ENCODE results near the gene LHFPL5. TPM values are rescaled to one million over a fixed set of nuclear protein-coding genes. Genes with fewer than 3 reads are reported as not detected.

Gene LHFPL5
- total and polyA plus RNA-seq, 4 donors = not detected

GRCh38 chr6:35829306-35829705, 24.2 kb downstream of the LHFPL5 start:
- H3K27me3 ChIP-seq (ENCODE audit: control insufficient read depth in 1 of 2, insufficient read depth in 2 of 2, low read length in 1 of 2) = no peaks in the 10 kb centered on the region
- no peaks in the 10 kb centered on the region for H3K4me1 ChIP-seq (ENCODE audit: control insufficient read depth in 1 of 2, insufficient read depth in 2 of 2, low read length in 2 of 2)
- DNase-seq (no peak), ATAC-seq (ENCODE audit: low FRiP score) (no peak)
- H3K36me3 ChIP-seq (ENCODE audit: control insufficient read depth in 1 of 2, insufficient read depth in 2 of 2, low read length in 1 of 2) = peaks cover 0 to 2% of the 10 kb centered on the region in 2 donors
- no peak overlapping the region for H3K4me3 ChIP-seq (ENCODE audit: low read length in 2 of 2)
- intact Hi-C loops (cut with DNase I) = no loop called here
- WGBS, 2 donors = 93 to 95% methylated on average over 5 of the region's 5 CpGs
- no peak overlapping the region for H3K27ac ChIP-seq (ENCODE audit: low read depth in 1 of 2, low read length in 2 of 2)
- peaks cover 1% of the 10 kb centered on the region for H3K9me3 ChIP-seq (ENCODE audit: control insufficient read depth, low read length)

- 94% methylated on average over 5 of the region's 5 CpGs for WGBS, 2 donors
- Histone ChIP-seq H3K27me3 (ENCODE audit: control insufficient read depth in 1 of 2, insufficient read depth in 2 of 2, low read length in 1 of 2) (no peaks in the 10 kb centered on the region), H3K4me1 (ENCODE audit: control insufficient read depth in 1 of 2, insufficient read depth in 2 of 2, low read length in 2 of 2) (no peaks in the 10 kb centered on the region), H3K9me3 (ENCODE audit: control insufficient read depth, low read length) (no peaks in the 10 kb centered on the region), H3K36me3 (ENCODE audit: control insufficient read depth in 1 of 2, insufficient read depth in 2 of 2, low read length in 1 of 2) (peaks cover 0 to 2% of the 10 kb centered on the region in 2 donors), H3K27ac (ENCODE audit: low read depth in 1 of 2, low read length in 2 of 2) (no peak overlapping the region), H3K4me3 (ENCODE audit: low read length in 2 of 2) (no peak overlapping the region)
- ATAC-seq (ENCODE audit: low FRiP score) (no peak), DNase-seq (no peak)
- intact Hi-C loops (cut with DNase I) = no loop called here
Observed at GRCh38 chr6:35831257-35832007, 26.3 kb downstream of the LHFPL5 start.

GRCh38 chr6:35833536-35833935, 28.4 kb downstream of the LHFPL5 start:
- Histone ChIP-seq H3K9me3 (ENCODE audit: control insufficient read depth, low read length) (no peaks in the 10 kb centered on the region), H3K36me3 (ENCODE audit: control insufficient read depth in 1 of 2, insufficient read depth in 2 of 2, low read length in 1 of 2) (peaks cover 0 to 3% of the 10 kb centered on the region in 2 donors), H3K27me3 (ENCODE audit: control insufficient read depth in 1 of 2, insufficient read depth in 2 of 2, low read length in 1 of 2) (no peaks in the 10 kb centered on the region), H3K4me3 (ENCODE audit: low read length in 2 of 2) (no peak overlapping the region), H3K27ac (ENCODE audit: low read depth in 1 of 2, low read length in 2 of 2) (no peak overlapping the region), H3K4me1 (ENCODE audit: control insufficient read depth in 1 of 2, insufficient read depth in 2 of 2, low read length in 2 of 2) (no peaks in the 10 kb centered on the region)
- ATAC-seq (ENCODE audit: low FRiP score) (no peak), DNase-seq (no peak)
- 91 to 92% methylated on average over 7 of the region's 7 CpGs for WGBS, 2 donors
- intact Hi-C loops (cut with DNase I) = no loop called here

GRCh38 chr6:35839019-35839418, 33.9 kb downstream of the LHFPL5 start:
- no peaks in the 10 kb centered on the region for H3K9me3 ChIP-seq (ENCODE audit: control insufficient read depth, low read length)
- no peaks in the 10 kb centered on the region for H3K4me1 ChIP-seq (ENCODE audit: control insufficient read depth in 1 of 2, insufficient read depth in 2 of 2, low read length in 2 of 2)
- H3K27me3 ChIP-seq (ENCODE audit: control insufficient read depth in 1 of 2, insufficient read depth in 2 of 2, low read length in 1 of 2) = no peaks in the 10 kb centered on the region
- H3K36me3 ChIP-seq (ENCODE audit: control insufficient read depth in 1 of 2, insufficient read depth in 2 of 2, low read length in 1 of 2) = peaks cover 0 to 3% of the 10 kb centered on the region in 2 donors
- H3K27ac ChIP-seq (ENCODE audit: low read depth in 1 of 2, low read length in 2 of 2) = no peak overlapping the region
- intact Hi-C loops (cut with DNase I) = no loop called here
- ATAC-seq (ENCODE audit: low FRiP score) = no peak
- no peak overlapping the region for H3K4me3 ChIP-seq (ENCODE audit: low read length in 2 of 2)
- WGBS, 2 donors = 58 to 98% methylated on average over 1 of the region's 1 CpG
- no peak for DNase-seq

- no peaks in the 10 kb centered on the region for H3K27me3 ChIP-seq (ENCODE audit: control insufficient read depth in 1 of 2, insufficient read depth in 2 of 2, low read length in 1 of 2)
- DNase-seq = no peak
- WGBS, 2 donors = 93 to 96% methylated on average over 3 of the region's 3 CpGs
- H3K4me3 ChIP-seq (ENCODE audit: low read length in 2 of 2) = no peak overlapping the region
- peaks cover 0 to 3% of the 10 kb centered on the region in 2 donors for H3K36me3 ChIP-seq (ENCODE audit: control insufficient read depth in 1 of 2, insufficient read depth in 2 of 2, low read length in 1 of 2)
- no peaks in the 10 kb centered on the region for H3K9me3 ChIP-seq (ENCODE audit: control insufficient read depth, low read length)
- ATAC-seq (ENCODE audit: low FRiP score) = no peak
- H3K27ac ChIP-seq (ENCODE audit: low read depth in 1 of 2, low read length in 2 of 2) = no peak overlapping the region
- no peaks in the 10 kb centered on the region for H3K4me1 ChIP-seq (ENCODE audit: control insufficient read depth in 1 of 2, insufficient read depth in 2 of 2, low read length in 2 of 2)
- intact Hi-C loops (cut with DNase I) = no loop called here
Observed at GRCh38 chr6:35842381-35842780, 37.2 kb downstream of the LHFPL5 start.

GRCh38 chr6:35844290-35844689, 39.1 kb downstream of the LHFPL5 start:
- DNase-seq (no peak), ATAC-seq (ENCODE audit: low FRiP score) (no peak)
- H3K9me3 ChIP-seq (ENCODE audit: control insufficient read depth, low read length) = no peaks in the 10 kb centered on the region
- 95 to 97% methylated on average over 3 of the region's 3 CpGs for WGBS, 2 donors
- H3K36me3 ChIP-seq (ENCODE audit: control insufficient read depth in 1 of 2, insufficient read depth in 2 of 2, low read length in 1 of 2) = peaks cover 0 to 1% of the 10 kb centered on the region in 2 donors
- H3K27me3 ChIP-seq (ENCODE audit: control insufficient read depth in 1 of 2, insufficient read depth in 2 of 2, low read length in 1 of 2) = no peaks in the 10 kb centered on the region
- intact Hi-C loops (cut with DNase I) = no loop called here
- no peak overlapping the region for H3K27ac ChIP-seq (ENCODE audit: low read depth in 1 of 2, low read length in 2 of 2)
- H3K4me3 ChIP-seq (ENCODE audit: low read length in 2 of 2) = no peak overlapping the region
- H3K4me1 ChIP-seq (ENCODE audit: control insufficient read depth in 1 of 2, insufficient read depth in 2 of 2, low read length in 2 of 2) = no peaks in the 10 kb centered on the region

GRCh38 chr6:35850208-35850607, 45.1 kb downstream of the LHFPL5 start:
- intact Hi-C loops (cut with DNase I) = no loop called here
- no peak for ATAC-seq (ENCODE audit: low FRiP score)
- WGBS, 2 donors = 70 to 85% methylated on average over 2 of the region's 2 CpGs
- no peaks in the 10 kb centered on the region for H3K36me3 ChIP-seq (ENCODE audit: control insufficient read depth in 1 of 2, insufficient read depth in 2 of 2, low read length in 1 of 2)
- no peak for DNase-seq
- H3K4me3 ChIP-seq (ENCODE audit: low read length in 2 of 2) = no peak overlapping the region
- no peaks in the 10 kb centered on the region for H3K4me1 ChIP-seq (ENCODE audit: control insufficient read depth in 1 of 2, insufficient read depth in 2 of 2, low read length in 2 of 2)
- no peak overlapping the region for H3K27ac ChIP-seq (ENCODE audit: low read depth in 1 of 2, low read length in 2 of 2)
- H3K9me3 ChIP-seq (ENCODE audit: control insufficient read depth, low read length) = no peaks in the 10 kb centered on the region
- no peaks in the 10 kb centered on the region for H3K27me3 ChIP-seq (ENCODE audit: control insufficient read depth in 1 of 2, insufficient read depth in 2 of 2, low read length in 1 of 2)

- 92% methylated on average over 4 of the region's 4 CpGs for WGBS, 2 donors
- Histone ChIP-seq H3K4me1 (ENCODE audit: control insufficient read depth in 1 of 2, insufficient read depth in 2 of 2, low read length in 2 of 2) (no peaks in the 10 kb centered on the region), H3K27ac (ENCODE audit: low read depth in 1 of 2, low read length in 2 of 2) (no peak overlapping the region), H3K4me3 (ENCODE audit: low read length in 2 of 2) (no peak overlapping the region), H3K36me3 (ENCODE audit: control insufficient read depth in 1 of 2, insufficient read depth in 2 of 2, low read length in 1 of 2) (no peaks in the 10 kb centered on the region), H3K27me3 (ENCODE audit: control insufficient read depth in 1 of 2, insufficient read depth in 2 of 2, low read length in 1 of 2) (no peaks in the 10 kb centered on the region), H3K9me3 (ENCODE audit: control insufficient read depth, low read length) (no peaks in the 10 kb centered on the region)
- intact Hi-C loops (cut with DNase I) = no loop called here
- DNase-seq (no peak), ATAC-seq (ENCODE audit: low FRiP score) (no peak)
Observed at GRCh38 chr6:35852994-35853393, 47.8 kb downstream of the LHFPL5 start.

GRCh38 chr6:35856250-35856649, 51.1 kb downstream of the LHFPL5 start:
- ATAC-seq (ENCODE audit: low FRiP score) = no peak
- H3K4me3 ChIP-seq (ENCODE audit: low read length in 2 of 2) = no peak overlapping the region
- no peaks in the 10 kb centered on the region for H3K9me3 ChIP-seq (ENCODE audit: control insufficient read depth, low read length)
- H3K27ac ChIP-seq (ENCODE audit: low read depth in 1 of 2, low read length in 2 of 2) = no peak overlapping the region
- H3K27me3 ChIP-seq (ENCODE audit: control insufficient read depth in 1 of 2, insufficient read depth in 2 of 2, low read length in 1 of 2) = no peaks in the 10 kb centered on the region
- 96 to 99% methylated on average over 1 of the region's 1 CpG for WGBS, 2 donors
- intact Hi-C loops (cut with DNase I) = no loop called here
- no peak for DNase-seq
- no peaks in the 10 kb centered on the region for H3K4me1 ChIP-seq (ENCODE audit: control insufficient read depth in 1 of 2, insufficient read depth in 2 of 2, low read length in 2 of 2)
- peaks cover 0 to 2% of the 10 kb centered on the region in 2 donors for H3K36me3 ChIP-seq (ENCODE audit: control insufficient read depth in 1 of 2, insufficient read depth in 2 of 2, low read length in 1 of 2)
